Endothelial cell of umbilical vein (primary cell): ENCODE data around the gene ACTL7B.

Experiments
- CTCF ChIP-seq, 2 donors: IDR thresholded peaks; 1 replicate in 1 of 2; 2 replicates in 1 of 2; pipeline ENCODE4 v1.5.1; 2011; ENCODE audit warnings: low read length in 2 of 2, mild to moderate bottlenecking in 2 of 2, moderate library complexity in 2 of 2, control low read depth in 1 of 2, inconsistent platforms in 1 of 2, low read depth in 1 of 2; ENCODE audit not compliant: insufficient read depth in 1 of 2; ENCODE audit errors: extremely low read depth in 1 of 2
- EZH2 ChIP-seq: IDR thresholded peaks from 2 replicates; pipeline ENCODE4 v1.6.1; 2012; ENCODE audit warnings: borderline replicate concordance, low read depth, mild to moderate bottlenecking, moderate library complexity, low read length, inconsistent platforms; ENCODE audit not compliant: severe bottlenecking
- MAX ChIP-seq: IDR thresholded peaks from 2 replicates; pipeline ENCODE4 v1.6.1; 2011; ENCODE audit not compliant: insufficient read depth, insufficient read length
- POLR2A ChIP-seq: IDR thresholded peaks from 2 replicates; pipeline ENCODE4 v1.6.1; 2012; ENCODE audit warnings: low read depth, mild to moderate bottlenecking, control low read depth, low read length

- TF ChIP-seq MAX, result no peak
- TF ChIP-seq CTCF (IDR thresholded peaks at IDR 0.05; ENCODE audit: extremely low read depth in 1 of 2, insufficient read depth in 1 of 2, low read depth in 1 of 2, low read length in 2 of 2), result no peak
- TF ChIP-seq EZH2, result no peak
- TF ChIP-seq POLR2A, result no peak
These were observed 39.7 kb downstream of the ACTL7B start for GRCh38 chr9:108816037-108816436.
